Loucy (cell line): ENCODE measurements around the gene CUEDC1.

Experiments
- CTCF ChIP-seq: fragments of 200-600 bp; sonication (generic); conservative IDR thresholded peaks from 2 replicates; pipeline ENCODE4 v1.5.1; 2014; ENCODE audit warnings: mild to moderate bottlenecking, antibody characterized with exemption, low read length
- EZH2phosphoT487 ChIP-seq: fragments of 200-600 bp; IDR thresholded peaks from 2 replicates; pipeline ENCODE4 v1.6.1; 2018; ENCODE audit warnings: antibody characterized with exemption, mild to moderate bottlenecking, moderate library complexity, borderline replicate concordance

- TF ChIP-seq CTCF (no peak), EZH2phosphoT487 (no peak)
Measured at GRCh38 chr17:57926723-57927047, 28.5 kb downstream of the CUEDC1 start.
